Ectodermal cell (in vitro differentiated cells): ENCODE results near the gene ZNF185.
A peak's percentile ranks its signal among the peaks of the same experiment; 100 is the strongest.

Experiments used
- H3K27ac ChIP-seq: 2 replicates; pipeline ENCODE4 v1.7.0; 2013; ENCODE audit warnings: mild to moderate bottlenecking, low read depth, low read length; ENCODE audit not compliant: insufficient read depth, poor library complexity, severe bottlenecking
- H3K27me3 ChIP-seq: 2 replicates; pipeline ENCODE4 v1.7.0; 2013; ENCODE audit warnings: mild to moderate bottlenecking, low read length; ENCODE audit not compliant: insufficient read depth, control insufficient read depth, poor library complexity, severe bottlenecking
- H3K36me3 ChIP-seq: one replicate; pipeline ENCODE4 v1.7.0; 2013; ENCODE audit warnings: low read length; ENCODE audit not compliant: control insufficient read depth, insufficient read depth
- H3K4me1 ChIP-seq: one replicate; pipeline ENCODE4 v1.7.0; 2013; ENCODE audit warnings: low read length; ENCODE audit not compliant: control insufficient read depth, insufficient read depth
- H3K4me3 ChIP-seq: 2 replicates; pipeline ENCODE4 v1.7.0; 2013; ENCODE audit warnings: low read depth, low read length, control low read depth; ENCODE audit not compliant: insufficient read depth
- H3K9me3 ChIP-seq: 2 replicates; pipeline ENCODE4 v1.7.0; 2013; ENCODE audit warnings: mild to moderate bottlenecking, low read length, moderate library complexity; ENCODE audit not compliant: control insufficient read depth
- WGBS, 2 experiments: methylation state at CpG; one replicate each; pipeline ENCODE4 v1.1.7; 2013; ENCODE audit warnings: missing lambda C conversion rate in 2 of 2; 5-methylcytosine and 5-hydroxymethylcytosine counted together

The ZNF185 gene

GRCh38 chrX:152895121-152895520, 2.7 kb upstream of the ZNF185 start:
- no peaks in the 10 kb centered on the region for H3K36me3 ChIP-seq
- H3K9me3 ChIP-seq, result no peaks in the 10 kb centered on the region
- no peaks in the 10 kb centered on the region for H3K4me1 ChIP-seq
- H3K27me3 ChIP-seq, result no peaks in the 10 kb centered on the region
- H3K27ac ChIP-seq, result no peak overlapping the region
- no peak overlapping the region for H3K4me3 ChIP-seq
- WGBS, 2 experiments, result 81 to 93% methylated on average over 3 of the region's 3 CpGs

DNA sequence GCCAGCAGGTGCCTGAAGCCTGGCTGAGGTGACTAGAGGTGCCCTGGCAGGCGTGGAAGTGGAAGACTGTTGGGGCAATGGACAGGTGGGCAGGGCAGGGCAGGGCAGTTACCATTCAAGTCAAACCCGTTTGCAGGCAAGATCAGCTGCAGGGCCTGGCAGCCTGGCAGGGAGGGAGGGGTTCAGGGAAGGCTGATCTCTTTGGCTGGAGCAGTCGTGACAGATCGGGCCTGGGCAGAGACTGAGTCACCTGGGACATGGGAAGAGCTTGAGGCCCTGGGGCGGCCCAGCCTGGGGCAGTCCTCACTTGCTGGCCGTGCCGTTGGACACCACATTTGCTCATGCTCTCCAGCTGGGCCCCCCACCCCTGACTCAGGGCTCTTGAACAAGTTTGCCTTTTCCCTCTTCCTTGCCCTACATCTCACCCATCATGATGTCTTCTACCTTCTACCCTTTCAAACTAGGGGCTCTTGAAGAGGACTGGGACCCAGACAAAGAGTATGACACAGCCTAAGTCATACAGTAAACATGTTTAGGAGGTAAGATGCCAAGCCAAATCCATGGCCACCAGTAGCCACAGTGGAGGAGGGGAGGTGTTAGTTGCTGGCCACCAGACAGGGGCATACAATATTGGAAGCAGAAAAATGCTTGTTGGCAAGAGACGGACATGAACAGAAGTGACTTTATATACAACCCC, 2.0 kb upstream of the ZNF185 start:
- no peaks in the 10 kb centered on the region for H3K27me3 ChIP-seq
- WGBS, 2 experiments, result 94 to 96% methylated on average over 8 of the region's 8 CpGs
- no peaks in the 10 kb centered on the region for H3K36me3 ChIP-seq
- no peaks in the 10 kb centered on the region for H3K9me3 ChIP-seq
- no peak overlapping the region for H3K4me3 ChIP-seq
- no peak overlapping the region for H3K27ac ChIP-seq
- H3K4me1 ChIP-seq, result no peaks in the 10 kb centered on the region

GRCh38 chrX:152896450-152896849, 1.4 kb upstream of the ZNF185 start:
- no peak overlapping the region for H3K27ac ChIP-seq
- H3K36me3 ChIP-seq, result no peaks in the 10 kb centered on the region
- H3K4me1 ChIP-seq, result no peaks in the 10 kb centered on the region
- no peak overlapping the region for H3K4me3 ChIP-seq
- no peaks in the 10 kb centered on the region for H3K9me3 ChIP-seq
- WGBS, 2 experiments, result 86 to 92% methylated on average over 8 of the region's 8 CpGs
- H3K27me3 ChIP-seq, result no peaks in the 10 kb centered on the region

- Histone ChIP-seq H3K4me3 (peak overlapping the region; percentile 43), H3K27ac (no peak overlapping the region), H3K9me3 (no peaks in the 10 kb centered on the region), H3K36me3 (no peaks in the 10 kb centered on the region), H3K4me1 (no peaks in the 10 kb centered on the region), H3K27me3 (no peaks in the 10 kb centered on the region)
- WGBS, 2 experiments, result 65 to 71% methylated on average over 10 of the region's 10 CpGs
These were observed 575 bp downstream of the ZNF185 start for GRCh38 chrX:152898442-152898841.

- Histone ChIP-seq H3K4me3 (no peak overlapping the region), H3K27me3 (no peaks in the 10 kb centered on the region), H3K9me3 (no peaks in the 10 kb centered on the region), H3K36me3 (no peaks in the 10 kb centered on the region), H3K4me1 (no peaks in the 10 kb centered on the region), H3K27ac (no peak overlapping the region)
- WGBS, 2 experiments, result 89 to 90% methylated on average over 16 of the region's 16 CpGs
These were observed 1.4 kb downstream of the ZNF185 start for GRCh38 chrX:152899111-152899873.

- 91 to 92% methylated on average over 12 of the region's 12 CpGs for WGBS, 2 experiments
- Histone ChIP-seq H3K27ac (no peak overlapping the region), H3K9me3 (no peaks in the 10 kb centered on the region), H3K27me3 (no peaks in the 10 kb centered on the region), H3K4me1 (no peaks in the 10 kb centered on the region), H3K4me3 (no peak overlapping the region), H3K36me3 (no peaks in the 10 kb centered on the region)
These were observed 2.2 kb downstream of the ZNF185 start for GRCh38 chrX:152899874-152900719.

- Histone ChIP-seq H3K9me3 (no peaks in the 10 kb centered on the region), H3K36me3 (no peaks in the 10 kb centered on the region), H3K4me1 (no peaks in the 10 kb centered on the region), H3K27ac (no peak overlapping the region), H3K27me3 (no peaks in the 10 kb centered on the region), H3K4me3 (no peak overlapping the region)
- WGBS, 2 experiments, result 96 to 98% methylated on average over 7 to 8 of the region's 8 CpGs
These were observed 3.1 kb downstream of the ZNF185 start for GRCh38 chrX:152900937-152901445.

- H3K9me3 ChIP-seq, result no peaks in the 10 kb centered on the region
- H3K27me3 ChIP-seq, result no peaks in the 10 kb centered on the region
- no peaks in the 10 kb centered on the region for H3K36me3 ChIP-seq
- H3K4me3 ChIP-seq, result no peak overlapping the region
- no peak overlapping the region for H3K27ac ChIP-seq
- 52 to 55% methylated on average over 15 of the region's 15 CpGs for WGBS, 2 experiments
- peaks cover 7% of the 10 kb centered on the region for H3K4me1 ChIP-seq
These were observed 4.1 kb downstream of the ZNF185 start for GRCh38 chrX:152901816-152902501.

DNA sequence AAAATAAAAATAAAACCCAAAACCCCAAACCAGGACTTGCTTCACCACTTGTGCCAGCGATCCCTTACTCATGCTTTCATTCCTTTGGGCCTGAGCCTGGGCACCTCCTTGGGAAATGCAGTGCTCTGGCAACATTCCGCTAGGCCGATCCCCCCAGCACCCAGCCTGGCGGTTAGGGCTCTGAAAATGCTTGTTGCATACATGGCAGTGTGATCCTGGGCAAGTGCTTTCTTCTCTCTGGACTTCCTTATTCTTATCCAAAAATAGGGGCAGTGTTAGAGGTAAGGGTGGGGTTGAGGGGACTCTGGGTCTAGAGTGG, 4.6 kb downstream of the ZNF185 start:
- WGBS, 2 experiments, result 92 to 95% methylated on average over 4 of the region's 4 CpGs
- Histone ChIP-seq H3K9me3 (no peaks in the 10 kb centered on the region), H3K27ac (no peak overlapping the region), H3K27me3 (no peaks in the 10 kb centered on the region), H3K4me3 (no peak overlapping the region), H3K36me3 (no peaks in the 10 kb centered on the region), H3K4me1 (peaks cover 7% of the 10 kb centered on the region)
